Measurements from ENCODE around the gene RPP14. TPM values are rescaled to one million over a fixed set of nuclear protein-coding genes. Genes with fewer than 3 reads are reported as not detected.
"Not testable (repeated sequence)": the region's sequence is repeated elsewhere in the genome, so short reads cannot be mapped to it uniquely, and the experiment has no call there.

Gene RPP14
- total and polyA plus RNA-seq, 2 experiments from 2014 or later = 11.7 to 18.6 TPM

GRCh38 chr3:58271901-58272501, 34.0 kb upstream of the RPP14 start (continued):
- TF ChIP-seq REST (IDR thresholded peaks at IDR 0.05; ENCODE audit: unreplicated experiment) (no peak), ETS1 (IDR thresholded peaks at IDR 0.05) (no peak)

GRCh38 chr3:58272891-58273290, 33.2 kb upstream of the RPP14 start:
- Histone ChIP-seq H3K79me2 (replicated peaks; ENCODE audit: insufficient read depth) (no peaks in the 10 kb centered on the region), H3F3A (replicated peaks; ENCODE audit: low read depth) (no peaks in the 10 kb centered on the region), H3K9me2 (ENCODE audit: insufficient read depth) (peaks cover 5% of the 10 kb centered on the region; the same call in 1 of the 2 replicates), H3K36me3 (ENCODE audit: insufficient read depth) (no peaks in the 10 kb centered on the region), H2AFZ (no peak overlapping the region), H3K27ac (ENCODE audit: low read depth) (no peak overlapping the region), H4K20me1 (replicated peaks; ENCODE audit: insufficient read depth) (no peaks in the 10 kb centered on the region), H3K4me1 (ENCODE audit: insufficient read depth) (no peaks in the 10 kb centered on the region), H3K27me3 (ENCODE audit: insufficient read depth) (no peaks in the 10 kb centered on the region), H3K4me2 (no peak overlapping the region), H3K4me3 (no peak overlapping the region)
- H3K9me3 Mint-ChIP-seq = peaks cover 3% of the 10 kb centered on the region; the same call in 2 of the 3 replicates
- H3K4me1 Mint-ChIP-seq = no peaks in the 10 kb centered on the region
- H3K36me3 Mint-ChIP-seq (ENCODE audit: low read depth) = peaks cover 7% of the 10 kb centered on the region; the same call in 2 of the 3 replicates
- H3K27me3 Mint-ChIP-seq (ENCODE audit: insufficient read depth, low read depth, poor library complexity) = no peaks in the 10 kb centered on the region
- ATAC-seq (no peak), DNase-seq (ENCODE audit: low spot score) (no peak)
- H3K27ac Mint-ChIP-seq = no peak overlapping the region
- H3K4me3 Mint-ChIP-seq = no peak overlapping the region
- no peak for TF ChIP-seq REST (IDR thresholded peaks at IDR 0.05; ENCODE audit: unreplicated experiment)

GRCh38 chr3:58273362-58273761, 32.7 kb upstream of the RPP14 start:
- not testable (repeated sequence) for H3K27ac Mint-ChIP-seq; ATAC-seq; H3K4me3 ChIP-seq; H3K9me2 ChIP-seq (ENCODE audit: insufficient read depth); H3F3A ChIP-seq (replicated peaks; ENCODE audit: low read depth); H2AFZ ChIP-seq; H3K36me3 ChIP-seq (ENCODE audit: insufficient read depth); H3K79me2 ChIP-seq (replicated peaks; ENCODE audit: insufficient read depth); H3K9me3 Mint-ChIP-seq; H3K4me3 Mint-ChIP-seq; H3K27me3 ChIP-seq (ENCODE audit: insufficient read depth); DNase-seq (ENCODE audit: low spot score); H3K4me2 ChIP-seq; H3K4me1 ChIP-seq (ENCODE audit: insufficient read depth); H4K20me1 ChIP-seq (replicated peaks; ENCODE audit: insufficient read depth); H3K27ac ChIP-seq (ENCODE audit: low read depth); H3K27me3 Mint-ChIP-seq (ENCODE audit: insufficient read depth, low read depth, poor library complexity); H3K4me1 Mint-ChIP-seq; H3K36me3 Mint-ChIP-seq (ENCODE audit: low read depth)

Data from GM23338 (cell line).